ENCODE measurements around the gene UBE2E1. TPM values are rescaled to one million over a fixed set of nuclear protein-coding genes. Genes with fewer than 3 reads are reported as not detected.

The UBE2E1 gene
- total RNA-seq, 1 experiment from 2014 or later, result 102 TPM

DNA sequence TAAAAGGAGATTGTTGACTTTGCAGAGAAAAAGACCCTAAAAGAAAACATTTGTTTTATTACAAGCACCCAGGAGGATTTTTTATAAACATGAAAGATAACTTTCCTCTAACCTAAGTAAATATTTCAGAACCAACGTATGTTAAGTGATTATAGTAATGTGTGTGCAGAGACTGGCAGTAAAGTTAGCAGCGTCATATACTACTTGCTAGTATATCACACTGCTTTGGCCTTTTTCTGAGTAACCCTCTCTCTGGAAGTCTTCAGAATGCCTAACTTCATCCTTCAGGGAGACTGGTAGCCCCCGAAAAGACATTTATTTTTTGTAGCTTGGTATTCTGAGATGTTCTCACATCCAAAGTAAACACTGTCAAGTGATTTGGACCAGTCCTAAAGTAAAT, 17.9 kb downstream of the UBE2E1 start:
- ChIA-PET POLR2A (ENCODE audit: unreplicated experiment) (no interaction called here), CTCF (no interaction called here)
- DNase-seq, result no peak
- Histone ChIP-seq H3K4me2 (no peak overlapping the region), H3K79me2 (ENCODE audit: low read depth) (peaks cover 98% of the 10 kb centered on the region), H3K27me3 (ENCODE audit: insufficient read depth, low read depth) (no peaks in the 10 kb centered on the region), H2AFZ (no peak overlapping the region), H3K9me2 (ENCODE audit: insufficient read depth) (no peaks in the 10 kb centered on the region), H3K36me3 (ENCODE audit: low read depth) (peaks cover 18% of the 10 kb centered on the region), H3K4me3 (no peak overlapping the region), H3K27ac (no peak overlapping the region), H3F3A (ENCODE audit: insufficient read depth, low read depth) (peaks cover 22% of the 10 kb centered on the region), H4K20me1 (ENCODE audit: insufficient read depth) (peaks cover 80% of the 10 kb centered on the region), H3K9me3 (ENCODE audit: insufficient read depth, low read depth) (no peaks in the 10 kb centered on the region), H3K4me1 (replicated peaks; ENCODE audit: insufficient read depth) (0 out of 2 replicates have a peak, but pooled peaks cover 12% of the 10 kb centered on the region)
- TF ChIP-seq, protein P1, sequence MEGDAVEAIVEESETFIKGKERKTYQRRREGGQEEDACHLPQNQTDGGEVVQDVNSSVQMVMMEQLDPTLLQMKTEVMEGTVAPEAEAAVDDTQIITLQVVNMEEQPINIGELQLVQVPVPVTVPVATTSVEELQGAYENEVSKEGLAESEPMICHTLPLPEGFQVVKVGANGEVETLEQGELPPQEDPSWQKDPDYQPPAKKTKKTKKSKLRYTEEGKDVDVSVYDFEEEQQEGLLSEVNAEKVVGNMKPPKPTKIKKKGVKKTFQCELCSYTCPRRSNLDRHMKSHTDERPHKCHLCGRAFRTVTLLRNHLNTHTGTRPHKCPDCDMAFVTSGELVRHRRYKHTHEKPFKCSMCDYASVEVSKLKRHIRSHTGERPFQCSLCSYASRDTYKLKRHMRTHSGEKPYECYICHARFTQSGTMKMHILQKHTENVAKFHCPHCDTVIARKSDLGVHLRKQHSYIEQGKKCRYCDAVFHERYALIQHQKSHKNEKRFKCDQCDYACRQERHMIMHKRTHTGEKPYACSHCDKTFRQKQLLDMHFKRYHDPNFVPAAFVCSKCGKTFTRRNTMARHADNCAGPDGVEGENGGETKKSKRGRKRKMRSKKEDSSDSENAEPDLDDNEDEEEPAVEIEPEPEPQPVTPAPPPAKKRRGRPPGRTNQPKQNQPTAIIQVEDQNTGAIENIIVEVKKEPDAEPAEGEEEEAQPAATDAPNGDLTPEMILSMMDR (conservative IDR thresholded peaks at IDR 0.05), result no peak
- no peak for TF ChIP-seq EZH2 (IDR thresholded peaks at IDR 0.05; ENCODE audit: low read depth)
- intact Hi-C loops (cut with micrococcal nuclease; ENCODE audit: unreplicated experiment), result no loop called here
- BruUV-seq (replicated peaks), result no TSS peak

DNA sequence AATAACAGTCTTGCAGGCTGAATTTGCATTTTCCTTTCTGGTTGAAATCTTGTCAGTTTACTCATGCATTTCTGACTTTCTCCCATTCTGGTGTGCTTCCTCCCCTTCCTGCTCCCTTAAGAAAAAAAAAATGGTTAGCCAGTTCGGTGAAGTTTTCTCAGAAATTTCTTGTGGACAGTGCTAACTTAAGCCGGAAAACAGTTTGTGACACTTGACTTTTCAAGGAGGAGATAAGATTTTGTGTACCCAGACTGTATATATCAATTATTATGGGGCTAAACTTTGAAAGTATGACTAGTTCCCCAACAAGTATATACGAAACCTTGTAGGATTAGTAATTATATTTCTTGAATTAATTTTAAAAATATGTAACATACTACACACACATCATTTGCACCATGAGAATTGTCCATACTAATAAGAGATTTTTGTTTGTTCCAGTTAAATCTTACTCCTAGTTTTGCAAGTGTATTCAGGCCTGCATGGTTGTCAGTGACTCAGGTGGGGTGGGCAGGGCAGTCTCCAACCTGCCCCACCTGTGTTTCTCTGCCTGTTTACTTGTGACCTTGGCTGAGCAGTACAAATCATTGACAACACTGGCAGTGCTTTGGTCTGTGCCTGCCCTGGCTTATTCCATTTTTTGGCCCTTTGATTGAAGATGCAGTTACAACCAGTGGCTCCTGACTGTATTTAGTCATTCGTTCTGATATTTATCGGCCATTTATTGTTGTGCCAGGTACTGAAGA, 19.1 kb downstream of the UBE2E1 start:
- Histone ChIP-seq H3K27me3 (ENCODE audit: insufficient read depth, low read depth) (no peaks in the 10 kb centered on the region), H3K4me1 (replicated peaks; ENCODE audit: insufficient read depth) (0 out of 2 replicates have a peak, but pooled peaks cover 12% of the 10 kb centered on the region), H3K9me2 (ENCODE audit: insufficient read depth) (no peaks in the 10 kb centered on the region), H3K36me3 (ENCODE audit: low read depth) (peaks cover 11% of the 10 kb centered on the region), H3K9me3 (ENCODE audit: insufficient read depth, low read depth) (no peaks in the 10 kb centered on the region), H3K79me2 (ENCODE audit: low read depth) (peaks cover 98% of the 10 kb centered on the region), H3K27ac (0 out of 2 replicates have a peak overlapping the region, but pooled peaks have one; percentile 15), H2AFZ (no peak overlapping the region), H3K4me2 (no peak overlapping the region), H3K4me3 (no peak overlapping the region), H4K20me1 (ENCODE audit: insufficient read depth) (peaks cover 87% of the 10 kb centered on the region), H3F3A (ENCODE audit: insufficient read depth, low read depth) (peaks cover 12% of the 10 kb centered on the region)
- no peak for TF ChIP-seq EZH2 (IDR thresholded peaks at IDR 0.05; ENCODE audit: low read depth)
- TF ChIP-seq, protein P1 (conservative IDR thresholded peaks at IDR 0.05), result no peak
- ChIA-PET CTCF (no interaction called here), POLR2A (ENCODE audit: unreplicated experiment) (no interaction called here)
- intact Hi-C loops (cut with micrococcal nuclease; ENCODE audit: unreplicated experiment), result no loop called here
- no peak for DNase-seq
- BruUV-seq (replicated peaks), result no TSS peak

DNA sequence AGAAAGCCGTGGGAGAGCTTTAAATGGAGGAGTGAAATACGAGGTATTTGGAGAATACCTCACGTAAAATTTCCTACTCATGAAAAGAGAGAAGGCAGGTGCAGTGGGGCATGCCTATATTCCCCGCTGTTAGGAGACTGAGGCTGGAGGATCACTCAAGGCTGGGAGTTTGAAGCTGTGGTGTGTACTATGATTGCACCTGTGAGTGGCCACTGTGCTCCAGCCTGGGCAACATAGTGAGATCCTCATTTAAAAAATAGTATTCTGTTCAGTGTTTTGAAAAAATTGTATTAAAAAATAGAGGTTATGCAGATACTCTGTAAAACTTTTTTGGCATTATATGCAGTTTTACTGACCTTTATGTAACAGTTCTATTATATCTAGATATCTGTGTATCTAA, 20.0 kb downstream of the UBE2E1 start:
- H3F3A ChIP-seq (ENCODE audit: insufficient read depth, low read depth), result peaks cover 18% of the 10 kb centered on the region
- ChIA-PET POLR2A (ENCODE audit: unreplicated experiment) (no interaction called here), CTCF (no interaction called here)
- 0 out of 2 replicates have a peak overlapping the region, but pooled peaks have one; percentile 20 for H3K27ac ChIP-seq
- no peak overlapping the region for H3K4me3 ChIP-seq
- H3K9me2 ChIP-seq (ENCODE audit: insufficient read depth), result no peaks in the 10 kb centered on the region
- H3K9me3 ChIP-seq (ENCODE audit: insufficient read depth, low read depth), result no peaks in the 10 kb centered on the region
- no peaks in the 10 kb centered on the region for H3K27me3 ChIP-seq (ENCODE audit: insufficient read depth, low read depth)
- 0 out of 2 replicates have a peak, but pooled peaks cover 6% of the 10 kb centered on the region for H3K4me1 ChIP-seq (replicated peaks; ENCODE audit: insufficient read depth)
- peaks cover 10% of the 10 kb centered on the region; the same call in 1 of the 2 replicates for H3K36me3 ChIP-seq (ENCODE audit: low read depth)
- intact Hi-C loops (cut with micrococcal nuclease; ENCODE audit: unreplicated experiment), result loop anchor here (2.0 kb wide), 1 partner anchor 17 kb away; no protein-coding TSS in a partner anchor
- TF ChIP-seq, protein P1 (conservative IDR thresholded peaks at IDR 0.05), result no peak
- peaks cover 98% of the 10 kb centered on the region for H3K79me2 ChIP-seq (ENCODE audit: low read depth)
- DNase-seq, result no peak
- BruUV-seq (replicated peaks), result no TSS peak
- no peak overlapping the region for H2AFZ ChIP-seq
- no peak overlapping the region for H3K4me2 ChIP-seq
- peaks cover 87% of the 10 kb centered on the region for H4K20me1 ChIP-seq (ENCODE audit: insufficient read depth)

Measured in PC-9 (cell line).